ENCODE data around the gene CUX1. TPM values are rescaled to one million over a fixed set of nuclear protein-coding genes. Genes with fewer than 3 reads are reported as not detected.

Gene CUX1
- total and polyA plus RNA-seq, 2 donors = 59.7 to 63.5 TPM

DNA sequence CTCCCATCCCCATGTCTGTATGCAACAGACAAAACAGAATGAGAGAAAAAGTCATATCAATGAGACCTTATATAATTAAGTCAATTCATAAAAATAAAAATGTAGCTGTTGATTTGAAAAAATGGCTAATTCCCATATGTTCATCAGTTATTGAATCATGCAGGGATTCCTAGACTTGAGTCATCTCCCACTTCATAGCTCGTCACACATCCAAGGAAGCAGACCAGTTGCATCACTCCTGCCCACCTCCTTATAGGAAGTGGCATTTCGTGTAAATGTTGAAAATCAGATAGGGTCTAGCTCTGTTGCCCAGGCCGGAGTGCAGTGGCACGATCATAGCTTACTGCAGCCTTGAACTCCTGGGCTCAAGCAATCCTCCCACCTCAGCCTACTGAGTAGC lies 413.2 kb downstream of the CUX1 start:
- H3K27ac ChIP-seq (ENCODE audit: low read depth) = no peak overlapping the region
- H3K4me3 ChIP-seq (ENCODE audit: low read depth, low read length) = no peak overlapping the region
- WGBS = 95% methylated on average over 4 of the region's 4 CpGs
- H3K4me1 ChIP-seq (ENCODE audit: insufficient read depth) = no peaks in the 10 kb centered on the region
- no peaks in the 10 kb centered on the region for H3K36me3 ChIP-seq (ENCODE audit: insufficient read depth)
- DNase-seq (ENCODE audit: extremely low spot score) = no peak

DNA sequence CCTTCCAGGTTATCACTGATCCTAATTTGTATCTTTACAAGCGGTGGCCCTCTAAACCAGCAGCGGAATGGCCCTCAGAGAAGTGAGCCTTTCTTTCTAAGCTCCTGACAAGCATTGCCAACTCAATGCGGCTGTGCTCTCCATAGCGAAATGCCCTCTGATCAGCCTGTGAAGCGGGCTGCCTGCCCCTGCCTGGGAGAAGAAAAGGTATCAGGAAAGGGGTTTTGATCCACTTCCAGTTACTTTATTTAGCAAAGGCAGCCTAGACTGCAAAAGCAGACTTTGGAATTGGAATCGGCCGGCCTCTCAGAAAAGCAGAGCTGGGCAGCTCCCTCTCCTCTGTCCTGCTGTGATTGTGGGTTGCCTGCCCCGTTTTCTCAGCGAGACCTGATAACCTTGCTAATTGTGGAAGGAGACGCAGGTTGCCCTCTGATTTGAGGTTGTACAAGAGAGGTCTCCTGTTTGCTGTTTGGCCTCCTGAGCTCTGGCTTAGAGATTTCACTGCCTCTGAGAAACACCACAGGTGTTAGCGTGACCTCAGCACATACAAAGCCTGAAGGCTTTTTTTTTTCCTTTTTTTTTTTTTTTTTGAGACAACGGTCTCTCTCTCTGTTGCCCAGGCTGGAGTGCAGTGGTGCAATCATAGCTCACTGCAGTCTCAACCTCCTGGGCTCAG lies 415.3 kb downstream of the CUX1 start:
- H3K4me3 ChIP-seq (ENCODE audit: low read depth, low read length) = no peak overlapping the region
- 83% methylated on average over 12 of the region's 12 CpGs for WGBS
- no peak for DNase-seq (ENCODE audit: extremely low spot score)
- no peak overlapping the region for H3K27ac ChIP-seq (ENCODE audit: low read depth)
- H3K4me1 ChIP-seq (ENCODE audit: insufficient read depth) = no peaks in the 10 kb centered on the region
- H3K36me3 ChIP-seq (ENCODE audit: insufficient read depth) = no peaks in the 10 kb centered on the region

DNA sequence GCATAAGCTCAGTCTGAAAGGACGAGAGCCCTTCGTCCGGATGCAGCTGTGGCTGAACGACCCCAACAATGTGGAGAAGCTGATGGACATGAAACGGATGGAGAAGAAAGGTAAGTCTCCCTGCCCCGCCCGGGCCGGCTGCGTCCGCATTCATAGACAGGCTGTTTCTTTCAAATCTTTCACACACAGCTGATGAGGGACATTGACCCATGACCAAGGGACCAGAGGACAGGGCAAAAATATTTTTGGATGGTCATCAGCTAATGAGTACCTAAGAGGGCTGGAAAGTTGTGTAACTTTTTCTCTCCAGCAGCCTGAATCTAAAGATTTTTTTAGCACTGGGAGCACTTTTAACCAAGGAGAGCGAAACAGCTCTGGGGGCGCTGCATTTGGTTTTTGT lies 416.7 kb downstream of the CUX1 start:
- Histone ChIP-seq H3K4me3 (ENCODE audit: low read depth, low read length) (no peak overlapping the region), H3K36me3 (ENCODE audit: insufficient read depth) (no peaks in the 10 kb centered on the region), H3K27ac (ENCODE audit: low read depth) (no peak overlapping the region), H3K4me1 (ENCODE audit: insufficient read depth) (no peaks in the 10 kb centered on the region)
- DNase-seq (ENCODE audit: extremely low spot score) = no peak
- 93% methylated on average over 12 of the region's 12 CpGs for WGBS

DNA sequence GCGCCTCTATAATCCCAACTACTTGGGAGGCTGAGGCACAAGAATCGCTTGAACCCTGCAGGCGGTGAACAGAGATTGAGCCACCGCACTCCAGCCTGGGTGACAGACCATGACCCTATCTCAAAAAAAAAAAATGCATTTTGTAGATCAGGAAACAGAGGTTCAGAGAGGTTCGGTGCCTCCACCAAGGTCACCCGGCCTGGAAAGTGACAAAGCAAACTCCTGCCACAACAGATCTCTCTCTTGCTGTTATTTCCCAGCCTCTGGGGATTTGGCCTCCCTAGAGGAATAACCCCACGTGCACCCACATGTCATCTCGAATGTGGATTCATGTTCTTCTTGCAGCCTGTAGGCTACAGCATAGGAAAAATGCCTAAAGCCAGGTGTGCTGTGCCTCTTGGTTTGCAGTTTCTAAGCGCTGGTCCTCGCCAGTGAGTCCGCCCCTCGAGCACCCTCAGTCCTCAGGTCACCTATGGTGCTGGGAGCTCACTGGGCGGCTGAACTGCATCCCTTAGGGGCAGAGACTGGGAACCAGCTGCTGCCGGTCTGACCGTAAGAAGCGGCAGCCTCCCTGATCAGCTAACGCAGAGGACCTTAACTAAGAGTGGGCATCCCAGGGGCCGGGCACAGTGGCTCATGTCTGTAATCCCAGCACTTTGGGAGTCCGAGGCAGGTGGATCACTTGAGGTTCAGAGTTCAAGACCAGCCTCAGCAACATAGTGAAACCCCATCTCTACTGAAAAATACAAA lies 417.6 kb downstream of the CUX1 start:
- WGBS = 94% methylated on average over 19 of the region's 19 CpGs
- no peak overlapping the region for H3K4me3 ChIP-seq (ENCODE audit: low read depth, low read length)
- no peak for DNase-seq (ENCODE audit: extremely low spot score)
- H3K27ac ChIP-seq (ENCODE audit: low read depth) = no peak overlapping the region
- H3K36me3 ChIP-seq (ENCODE audit: insufficient read depth) = no peaks in the 10 kb centered on the region
- H3K4me1 ChIP-seq (ENCODE audit: insufficient read depth) = no peaks in the 10 kb centered on the region

DNA sequence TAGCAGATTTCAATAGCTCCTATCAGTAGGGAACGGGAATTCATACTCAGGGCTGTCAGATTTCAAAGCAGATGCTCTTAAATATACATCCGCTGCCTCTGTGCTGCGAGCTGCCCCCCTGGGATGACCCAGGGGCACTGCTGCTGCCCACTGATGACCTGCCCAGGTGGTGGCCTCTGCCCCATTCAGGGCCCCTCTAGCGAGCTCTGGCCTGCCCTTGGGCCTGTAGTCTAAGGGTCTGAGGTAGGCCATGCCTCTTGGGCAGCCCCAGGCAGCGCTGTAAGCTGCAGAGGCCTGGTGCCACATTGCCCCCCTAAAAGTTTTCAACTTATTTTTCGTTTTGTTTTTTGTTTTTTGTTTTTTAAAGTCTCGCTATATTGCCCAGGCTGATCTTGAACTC lies 418.7 kb downstream of the CUX1 start:
- H3K27ac ChIP-seq (ENCODE audit: low read depth) = no peak overlapping the region
- H3K4me1 ChIP-seq (ENCODE audit: insufficient read depth) = no peaks in the 10 kb centered on the region
- H3K4me3 ChIP-seq (ENCODE audit: low read depth, low read length) = no peak overlapping the region
- no peak for DNase-seq (ENCODE audit: extremely low spot score)
- WGBS = 91% methylated on average over 7 of the region's 7 CpGs
- no peaks in the 10 kb centered on the region for H3K36me3 ChIP-seq (ENCODE audit: insufficient read depth)

DNA sequence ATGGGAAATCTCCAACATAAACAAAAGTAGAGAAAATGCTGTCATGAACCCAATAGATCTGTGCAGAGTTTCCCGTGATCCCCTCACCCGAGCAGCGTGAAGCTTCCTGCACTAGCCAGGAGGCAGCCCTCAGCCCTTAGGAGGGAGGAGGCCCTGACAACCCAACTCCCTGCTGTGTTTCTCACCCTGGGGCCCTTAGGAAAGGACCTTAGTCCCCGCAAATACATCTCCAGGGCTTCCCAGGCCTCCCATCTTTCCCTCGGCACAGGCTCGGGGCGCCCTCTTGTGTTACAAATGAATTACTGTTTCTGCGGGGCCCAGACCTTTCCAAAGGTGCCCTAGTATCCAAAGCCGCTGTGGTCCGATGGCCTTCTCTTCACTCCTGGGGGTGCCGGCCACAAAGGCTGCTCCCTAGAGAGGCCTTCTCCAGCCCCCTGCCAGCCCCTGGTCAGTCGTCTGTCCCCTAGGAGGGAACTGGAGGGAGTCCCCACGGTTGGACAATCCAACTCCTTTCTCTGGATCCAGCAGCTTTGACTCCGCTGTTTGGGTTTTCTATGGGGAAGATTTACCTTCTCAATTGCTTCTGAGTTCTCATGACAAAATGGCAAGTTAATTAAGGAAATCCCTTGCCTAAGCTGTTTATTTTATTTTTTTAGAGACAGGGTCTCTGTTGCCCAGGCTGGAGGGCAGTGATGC lies 419.3 kb downstream of the CUX1 start:
- Histone ChIP-seq H3K4me3 (ENCODE audit: low read depth, low read length) (no peak overlapping the region), H3K27ac (ENCODE audit: low read depth) (no peak overlapping the region), H3K36me3 (ENCODE audit: insufficient read depth) (no peaks in the 10 kb centered on the region), H3K4me1 (ENCODE audit: insufficient read depth) (no peaks in the 10 kb centered on the region)
- 30% methylated on average over 14 of the region's 14 CpGs for WGBS
- DNase-seq (ENCODE audit: extremely low spot score) = no peak

DNA sequence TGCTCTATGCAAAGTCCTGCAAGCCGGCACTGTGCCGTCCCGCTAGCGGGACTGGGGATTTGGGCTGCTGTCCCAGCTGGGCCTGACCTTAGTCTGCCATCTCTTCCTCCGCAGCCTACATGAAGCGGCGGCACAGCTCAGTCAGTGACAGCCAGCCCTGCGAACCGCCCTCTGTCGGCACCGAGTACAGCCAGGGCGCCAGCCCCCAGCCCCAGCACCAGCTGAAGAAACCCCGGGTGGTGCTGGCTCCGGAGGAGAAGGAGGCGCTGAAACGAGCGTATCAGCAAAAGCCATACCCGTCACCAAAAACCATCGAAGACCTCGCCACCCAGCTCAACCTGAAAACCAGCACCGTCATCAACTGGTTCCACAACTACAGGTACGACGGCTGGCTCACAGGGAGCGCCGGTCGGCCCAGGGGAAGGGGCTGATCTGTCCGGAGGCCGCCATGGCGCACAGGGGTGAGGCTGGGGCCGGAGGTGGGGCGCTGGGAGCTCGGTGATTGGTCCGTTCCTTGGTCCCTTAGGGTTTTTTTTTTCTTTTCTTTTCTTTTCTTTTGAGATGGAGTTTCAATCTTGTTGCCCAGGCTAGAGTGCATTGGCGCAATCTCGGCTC lies 421.9 kb downstream of the CUX1 start:
- H3K4me1 ChIP-seq (ENCODE audit: insufficient read depth) = no peaks in the 10 kb centered on the region
- H3K36me3 ChIP-seq (ENCODE audit: insufficient read depth) = no peaks in the 10 kb centered on the region
- DNase-seq (ENCODE audit: extremely low spot score) = no peak
- H3K27ac ChIP-seq (ENCODE audit: low read depth) = no peak overlapping the region
- H3K4me3 ChIP-seq (ENCODE audit: low read depth, low read length) = no peak overlapping the region
- 96% methylated on average over 35 of the region's 35 CpGs for WGBS

DNA sequence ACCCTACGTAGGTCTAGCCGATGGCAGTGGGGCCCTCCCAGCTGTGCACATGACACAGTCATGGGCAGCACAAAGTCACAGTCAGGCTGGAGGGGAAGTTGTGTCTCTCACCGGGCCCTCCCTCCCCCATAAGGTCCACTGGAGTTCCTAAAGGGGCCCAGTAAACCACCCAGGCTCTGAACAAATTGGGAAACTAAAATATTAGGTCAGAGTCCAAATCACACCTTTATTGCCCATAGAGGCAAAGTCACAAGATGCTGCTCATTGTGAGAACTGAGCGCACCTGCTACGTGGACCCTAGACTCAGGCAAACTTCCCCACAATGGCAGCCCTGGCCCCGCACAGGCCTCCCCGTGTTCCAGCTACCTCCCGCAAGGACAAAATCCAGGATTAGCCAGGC lies 424.0 kb downstream of the CUX1 start:
- 95% methylated on average over 8 of the region's 8 CpGs for WGBS

DNA sequence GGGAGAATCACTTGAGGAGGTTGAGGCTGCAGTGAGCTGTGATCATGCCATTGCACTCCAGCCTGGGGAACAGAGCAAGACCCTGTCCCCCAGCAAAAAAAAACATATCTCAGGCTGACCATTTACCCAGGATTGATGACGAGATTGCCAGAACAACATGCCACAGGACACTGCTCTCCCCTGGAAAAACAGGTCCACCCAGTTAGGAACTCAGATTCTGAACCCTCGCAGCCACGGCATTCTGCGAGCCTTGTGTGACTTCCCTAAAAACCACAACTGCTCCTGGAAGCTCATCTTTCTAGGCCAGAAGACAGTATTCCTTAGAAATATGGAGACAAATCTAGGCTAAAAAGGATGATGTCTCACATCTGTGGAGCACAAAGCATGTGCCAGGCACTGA lies 427.2 kb downstream of the CUX1 start:
- Histone ChIP-seq H3K36me3 (ENCODE audit: insufficient read depth) (peaks cover 2% of the 10 kb centered on the region), H3K4me3 (ENCODE audit: low read depth, low read length) (no peak overlapping the region), H3K4me1 (ENCODE audit: insufficient read depth) (no peaks in the 10 kb centered on the region), H3K27ac (ENCODE audit: low read depth) (no peak overlapping the region)
- 82% methylated on average over 4 of the region's 4 CpGs for WGBS
- DNase-seq (ENCODE audit: extremely low spot score) = no peak

More for the DNA sequence above, 424.0 kb downstream of the CUX1 start:
- no peak overlapping the region for H3K27ac ChIP-seq (ENCODE audit: low read depth)
- H3K4me1 ChIP-seq (ENCODE audit: insufficient read depth) = no peaks in the 10 kb centered on the region
- no peak overlapping the region for H3K4me3 ChIP-seq (ENCODE audit: low read depth, low read length)
- no peak for DNase-seq (ENCODE audit: extremely low spot score)
- H3K36me3 ChIP-seq (ENCODE audit: insufficient read depth) = no peaks in the 10 kb centered on the region

DNA sequence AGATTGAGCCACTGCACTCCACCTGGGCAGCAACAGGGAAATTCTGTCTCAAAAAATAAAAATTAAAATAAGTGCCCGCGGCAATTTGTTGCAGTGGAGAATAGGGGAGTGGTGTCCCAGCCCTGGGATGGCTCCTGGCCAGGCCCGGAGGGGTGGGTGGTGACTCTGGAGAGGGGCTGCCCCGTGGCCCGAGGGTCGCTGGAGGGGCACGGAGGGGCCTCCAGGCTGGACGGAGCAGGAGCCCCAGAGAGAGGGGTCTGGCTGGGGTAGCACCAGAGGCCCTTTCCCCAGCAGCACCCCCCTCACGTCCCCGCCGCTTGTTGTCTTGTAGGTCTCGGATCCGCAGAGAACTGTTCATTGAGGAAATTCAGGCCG lies 430.6 kb downstream of the CUX1 start:
- DNase-seq (ENCODE audit: extremely low spot score) = no peak
- Histone ChIP-seq H3K27ac (ENCODE audit: low read depth) (no peak overlapping the region), H3K4me3 (ENCODE audit: low read depth, low read length) (no peak overlapping the region), H3K4me1 (ENCODE audit: insufficient read depth) (no peaks in the 10 kb centered on the region), H3K36me3 (ENCODE audit: insufficient read depth) (peaks cover 2% of the 10 kb centered on the region)
- WGBS = 86% methylated on average over 14 of the region's 14 CpGs

DNA sequence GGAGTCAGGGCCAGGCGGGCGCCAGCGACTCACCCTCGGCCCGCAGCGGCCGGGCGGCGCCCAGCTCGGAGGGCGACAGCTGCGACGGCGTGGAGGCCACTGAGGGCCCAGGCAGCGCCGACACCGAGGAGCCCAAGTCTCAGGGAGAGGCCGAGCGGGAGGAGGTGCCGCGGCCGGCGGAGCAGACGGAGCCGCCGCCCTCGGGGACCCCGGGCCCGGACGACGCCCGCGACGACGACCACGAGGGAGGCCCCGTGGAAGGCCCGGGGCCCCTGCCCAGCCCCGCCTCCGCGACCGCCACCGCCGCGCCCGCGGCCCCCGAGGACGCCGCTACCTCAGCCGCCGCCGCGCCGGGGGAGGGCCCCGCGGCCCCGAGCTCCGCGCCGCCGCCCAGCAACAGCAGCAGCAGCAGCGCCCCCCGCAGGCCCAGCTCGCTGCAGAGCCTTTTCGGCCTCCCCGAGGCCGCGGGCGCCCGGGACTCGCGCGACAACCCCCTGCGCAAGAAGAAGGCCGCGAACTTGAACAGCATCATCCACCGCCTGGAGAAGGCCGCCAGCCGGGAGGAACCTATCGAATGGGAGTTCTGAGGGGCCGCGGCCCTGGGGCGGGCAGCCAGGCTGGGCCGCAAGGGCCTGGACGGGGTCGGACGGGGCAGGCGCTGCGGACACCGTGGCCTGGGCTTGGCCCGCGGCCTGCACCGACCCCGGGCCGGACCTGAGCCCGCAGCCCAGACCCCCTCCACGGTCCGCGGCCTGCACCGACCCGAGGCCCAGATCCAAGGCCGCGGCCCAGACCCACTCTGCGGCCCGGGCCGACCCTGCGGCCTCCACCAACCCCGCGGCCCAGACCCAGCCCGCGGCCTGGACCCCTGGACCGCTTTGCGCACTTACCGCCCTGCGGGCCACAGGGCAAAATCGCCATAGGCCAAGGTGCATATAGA lies 431.3 kb downstream of the CUX1 start:
- H3K27ac ChIP-seq (ENCODE audit: low read depth) = no peak overlapping the region
- WGBS = 87% methylated on average over 117 of the region's 117 CpGs
- peaks cover 2% of the 10 kb centered on the region for H3K36me3 ChIP-seq (ENCODE audit: insufficient read depth)
- no peak overlapping the region for H3K4me3 ChIP-seq (ENCODE audit: low read depth, low read length)
- no peak for DNase-seq (ENCODE audit: extremely low spot score)
- no peaks in the 10 kb centered on the region for H3K4me1 ChIP-seq (ENCODE audit: insufficient read depth)

DNA sequence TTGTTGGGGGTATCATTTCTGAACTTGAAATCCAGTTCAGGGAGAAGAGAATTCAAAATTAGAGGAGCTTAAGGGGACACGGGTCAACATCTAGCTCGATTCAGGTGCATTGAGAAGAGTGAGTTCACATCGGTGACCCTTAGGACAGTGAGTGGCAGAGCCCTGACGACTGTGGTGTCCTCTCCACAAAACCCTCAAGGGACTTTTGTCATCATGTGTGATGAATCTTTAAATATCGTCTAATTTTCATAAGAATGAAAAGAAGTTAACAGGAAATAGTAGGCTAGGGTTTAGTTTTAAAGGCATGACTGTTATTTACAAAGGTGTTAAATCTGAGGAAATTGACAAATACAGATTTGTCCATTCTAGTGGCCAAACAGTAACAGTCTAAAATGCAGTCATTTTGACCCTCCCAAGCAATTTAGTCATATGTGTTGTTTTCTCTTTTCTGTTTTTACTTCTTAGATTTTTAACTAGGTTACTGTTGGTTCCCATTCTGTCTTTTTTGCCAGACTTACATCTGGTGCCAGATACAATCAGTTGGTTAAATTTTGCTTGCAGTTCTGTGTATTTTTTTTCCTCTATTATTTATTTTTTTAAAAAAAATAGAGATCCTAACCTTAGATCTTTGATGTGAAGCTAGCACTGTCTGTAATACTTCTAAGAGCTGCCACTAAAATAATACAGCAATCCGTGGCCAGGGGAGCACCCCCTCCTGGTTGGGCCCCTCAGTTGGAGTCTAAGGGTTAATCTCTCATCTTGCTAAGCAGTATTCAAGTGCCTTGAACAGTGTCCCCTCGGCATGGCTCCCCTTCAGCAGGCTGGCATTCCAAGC lies 434.3 kb downstream of the CUX1 start:
- WGBS = 78% methylated on average over 7 of the region's 7 CpGs
- no peaks in the 10 kb centered on the region for H3K4me1 ChIP-seq (ENCODE audit: insufficient read depth)
- peaks cover 2% of the 10 kb centered on the region for H3K36me3 ChIP-seq (ENCODE audit: insufficient read depth)
- no peak overlapping the region for H3K27ac ChIP-seq (ENCODE audit: low read depth)
- no peak for DNase-seq (ENCODE audit: extremely low spot score)
- H3K4me3 ChIP-seq (ENCODE audit: low read depth, low read length) = no peak overlapping the region

Measured in urinary bladder (tissue), 4 donors.